Right lobe of liver (tissue), 6 donors: ENCODE data around the gene ARHGEF37. TPM values are rescaled to one million over a fixed set of nuclear protein-coding genes. Genes with fewer than 3 reads are reported as not detected.

Experiments used
- ATAC-seq, 4 donors: fragments of 200-7000 bp; cut with Tn5 transposase; one replicate each; pipeline ENCODE4 v1.9.1; 2020; ENCODE audit warnings: mild to moderate bottlenecking in 4 of 4, moderate library complexity in 4 of 4
- DNase-seq, 3 donors: peaks; one replicate each; pipeline ENCODE4 v3.0.0-alpha.2; 2020
- H3K27ac ChIP-seq, 3 donors: fragments of 200-600 bp; one replicate each; pipeline ENCODE4 v1.8.0; 2022
- H3K27me3 ChIP-seq, 2 donors: fragments of 200-600 bp; one replicate each; pipeline ENCODE4 v1.8.0; 2022
- H3K36me3 ChIP-seq, 4 donors: fragments of 200-600 bp; sonication (generic) in 1 of 4; one replicate each; pipeline versions ENCODE4 v1.5.1 to v1.8.0; 2017 to 2022; ENCODE audit warnings: control low read depth in 1 of 4
- H3K4me1 ChIP-seq, 4 donors: fragments of 200-600 bp; sonication (generic) in 1 of 4; one replicate each; pipeline versions ENCODE4 v1.5.1 to v1.8.0; 2017 to 2022; ENCODE audit warnings: control low read depth in 1 of 4
- H3K4me3 ChIP-seq, 3 donors: fragments of 200-600 bp; one replicate each; pipeline ENCODE4 v1.8.0; 2022
- H3K9me3 ChIP-seq, 4 donors: fragments of 200-600 bp; sonication (generic) in 1 of 4; one replicate each; pipeline versions ENCODE4 v1.5.1 to v1.8.0; 2017 to 2022; ENCODE audit warnings: control low read depth in 1 of 4
- POLR2A ChIP-seq: fragments of 450-650 bp; IDR thresholded peaks from one replicate; pipeline ENCODE4 v1.6.1; 2017; ENCODE audit warnings: antibody characterized with exemption, mild to moderate bottlenecking
- WGBS: methylation state at CpG from one replicate; pipeline ENCODE4 v1.1.6; 2018; ENCODE audit warnings: low coverage, low lambda C conversion rate; ENCODE audit not compliant: insufficient coverage; ENCODE audit errors: missing lambda C conversion rate; 5-methylcytosine and 5-hydroxymethylcytosine counted together
- intact Hi-C, 2 donors: fragments of 100-400 bp; cut with DNase I; formaldehyde crosslinking; loops; one replicate each; pipeline versions ENCODE4 v1.11.2 to v1.14.1; 2022
- total RNA-seq, 6 experiments: library from RNA; depleted of rRNA in 2 of 6; stranded (reverse); fragments of >200 nt in 2 of 6; fragmentation: NEBNext Ultra II Directional in 3 of 6; extraction: Animal tissue kit (Norgen Biotek cat#: 25700) in 3 of 6; gene quantifications; one replicate each; pipeline versions ENCODE4 v1.1.0 to v1.2.4, GENCODE V29; 2016 to 2023
- TF ChIP-seq, protein P1 (sequence below), 4 donors: fragments of 200-600 bp in 3 of 4; fragments of 450-650 bp in 1 of 4; IDR thresholded peaks; one replicate each; pipeline versions ENCODE4 v1.5.1 to v1.8.0; 2016 to 2022; ENCODE audit warnings: antibody characterized with exemption in 4 of 4, mild to moderate bottlenecking in 2 of 4
- donor health status: DM: no; HTN: yes; CAD: no.
- donor health status: DM: no; HTN: no; CAD: no.
- donor health status: DM: no; HTN: no; CAD: no.
- donor health status: DM: no; HTN: yes; CAD: no.
- donor health status: DM: no; HTN: yes; CAD: no.

Gene ARHGEF37
- total RNA-seq, 6 experiments from 2014 or later: 1.6 to 7.3 (median 2.1) TPM

DNA sequence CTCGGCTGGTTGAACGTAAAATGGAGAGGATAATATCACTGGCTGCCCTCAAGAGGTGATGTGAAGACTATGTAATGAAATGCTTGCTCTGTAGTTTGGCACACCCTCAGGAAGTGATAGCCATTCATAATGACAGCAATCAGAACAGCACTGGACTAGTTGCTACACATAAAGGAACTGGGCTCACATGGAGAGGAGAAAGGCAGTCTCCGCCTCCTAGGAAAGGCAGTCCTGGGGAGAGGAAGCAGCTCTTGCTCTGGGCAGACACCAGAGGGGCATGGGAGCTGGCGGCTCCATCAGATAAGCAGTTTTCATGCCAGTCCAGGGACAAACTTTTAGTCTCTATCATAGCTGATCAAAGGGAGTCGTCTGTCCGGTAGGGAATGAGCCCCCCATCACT is 46.9 kb downstream of the ARHGEF37 start:
- 77% methylated on average over 4 of the region's 6 CpGs for WGBS
- Histone ChIP-seq H3K27ac (no peak overlapping the region), H3K4me1 (no peaks in the 10 kb centered on the region), H3K9me3 (no peaks in the 10 kb centered on the region), H3K36me3 (no peaks in the 10 kb centered on the region), H3K27me3 (no peaks in the 10 kb centered on the region), H3K4me3 (no peak overlapping the region)
- TF ChIP-seq, protein P1, sequence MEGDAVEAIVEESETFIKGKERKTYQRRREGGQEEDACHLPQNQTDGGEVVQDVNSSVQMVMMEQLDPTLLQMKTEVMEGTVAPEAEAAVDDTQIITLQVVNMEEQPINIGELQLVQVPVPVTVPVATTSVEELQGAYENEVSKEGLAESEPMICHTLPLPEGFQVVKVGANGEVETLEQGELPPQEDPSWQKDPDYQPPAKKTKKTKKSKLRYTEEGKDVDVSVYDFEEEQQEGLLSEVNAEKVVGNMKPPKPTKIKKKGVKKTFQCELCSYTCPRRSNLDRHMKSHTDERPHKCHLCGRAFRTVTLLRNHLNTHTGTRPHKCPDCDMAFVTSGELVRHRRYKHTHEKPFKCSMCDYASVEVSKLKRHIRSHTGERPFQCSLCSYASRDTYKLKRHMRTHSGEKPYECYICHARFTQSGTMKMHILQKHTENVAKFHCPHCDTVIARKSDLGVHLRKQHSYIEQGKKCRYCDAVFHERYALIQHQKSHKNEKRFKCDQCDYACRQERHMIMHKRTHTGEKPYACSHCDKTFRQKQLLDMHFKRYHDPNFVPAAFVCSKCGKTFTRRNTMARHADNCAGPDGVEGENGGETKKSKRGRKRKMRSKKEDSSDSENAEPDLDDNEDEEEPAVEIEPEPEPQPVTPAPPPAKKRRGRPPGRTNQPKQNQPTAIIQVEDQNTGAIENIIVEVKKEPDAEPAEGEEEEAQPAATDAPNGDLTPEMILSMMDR (IDR thresholded peaks at IDR 0.05): no peak
- no peak for TF ChIP-seq POLR2A
- peak; percentile 21 to 68 (median 60) for ATAC-seq
- intact Hi-C loops: no loop called here
- DNase-seq: no peak

DNA sequence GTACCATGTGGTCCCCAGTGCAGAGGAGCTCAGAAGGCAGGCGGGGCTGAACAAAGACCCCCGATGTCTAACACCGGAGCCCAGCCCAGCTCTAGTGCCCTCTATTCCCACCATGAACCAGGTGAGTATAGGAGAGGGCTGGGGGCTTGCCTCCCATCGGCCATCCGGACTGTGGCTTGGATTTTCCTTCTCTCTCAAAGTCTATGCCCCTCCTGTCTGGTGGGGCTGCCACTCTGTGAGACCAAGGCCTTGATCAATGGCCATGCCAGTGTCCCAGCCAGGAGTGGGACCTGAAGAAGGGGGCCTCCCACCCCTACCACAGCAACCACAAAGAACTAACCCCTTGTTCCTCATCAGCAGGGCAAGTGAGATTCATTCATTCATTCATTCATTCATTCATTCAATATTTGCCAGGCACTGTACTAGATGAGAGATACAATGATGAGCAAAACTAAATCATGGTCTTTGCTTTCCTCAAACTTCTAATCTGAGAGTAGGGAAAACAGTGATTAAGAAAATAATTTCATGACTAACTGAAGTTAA is 47.6 kb downstream of the ARHGEF37 start:
- intact Hi-C loops: no loop called here
- no peaks in the 10 kb centered on the region for H3K9me3 ChIP-seq
- H3K36me3 ChIP-seq: no peaks in the 10 kb centered on the region
- DNase-seq (no peak), ATAC-seq (no peak)
- H3K27me3 ChIP-seq: no peaks in the 10 kb centered on the region
- WGBS: no CpG with 5 or more reads among the region's 5 CpGs
- H3K4me1 ChIP-seq: no peaks in the 10 kb centered on the region
- no peak overlapping the region for H3K4me3 ChIP-seq
- H3K27ac ChIP-seq: no peak overlapping the region
- TF ChIP-seq, protein P1 (IDR thresholded peaks at IDR 0.05): no peak

DNA sequence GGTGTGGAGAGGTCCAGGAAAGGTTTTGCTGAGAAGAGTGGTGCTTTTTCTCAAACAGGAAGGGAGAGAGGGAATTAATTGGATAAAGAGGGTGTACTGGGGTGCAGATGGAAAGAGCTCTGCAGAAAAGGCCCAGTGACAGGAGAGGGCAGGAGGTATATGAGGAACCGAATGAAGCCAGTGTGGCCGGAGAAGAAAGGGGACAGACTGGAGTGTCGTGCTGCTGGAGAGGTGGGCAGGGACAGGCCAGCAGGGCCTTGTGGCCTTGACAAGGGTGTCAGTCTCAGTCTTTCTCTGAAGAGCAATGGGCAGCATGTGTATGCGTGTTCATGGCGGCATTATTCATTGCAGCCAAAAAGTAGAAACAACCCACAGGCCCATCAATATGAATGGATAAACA is 48.1 kb downstream of the ARHGEF37 start:
- WGBS: 89% methylated on average over 5 of the region's 5 CpGs

DNA sequence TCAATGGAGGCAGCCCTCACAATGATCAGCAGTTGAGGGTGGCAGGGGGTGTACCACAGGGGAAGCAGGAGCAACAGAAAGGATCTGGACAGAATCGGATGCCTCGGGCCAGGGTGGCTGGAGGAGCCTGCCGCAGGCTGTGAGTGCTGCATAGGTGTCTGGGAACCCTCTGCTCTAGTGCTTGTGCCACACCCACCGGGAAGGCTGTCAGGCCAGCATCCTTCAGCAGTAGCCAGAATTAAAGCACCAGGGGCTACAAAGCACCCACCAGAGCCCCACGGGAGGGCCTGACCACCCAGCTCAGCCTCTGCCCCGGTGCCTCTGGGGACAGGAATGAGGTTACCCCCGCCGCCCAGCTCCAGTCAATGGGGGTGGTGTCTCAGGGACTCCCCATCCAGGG is 49.0 kb downstream of the ARHGEF37 start:
- ATAC-seq (no peak), DNase-seq (no peak)
- Histone ChIP-seq H3K27ac (no peak overlapping the region), H3K4me3 (no peak overlapping the region), H3K4me1 (no peaks in the 10 kb centered on the region), H3K9me3 (no peaks in the 10 kb centered on the region), H3K27me3 (no peaks in the 10 kb centered on the region), H3K36me3 (no peaks in the 10 kb centered on the region)
- no CpG with 5 or more reads among the region's 8 CpGs for whole genome bisulfite sequencing
- TF ChIP-seq, protein P1 (IDR thresholded peaks at IDR 0.05): no peak
- no peak for TF ChIP-seq POLR2A
- intact Hi-C loops: loop anchor here in 1 of 2 donors (10.0 kb wide), 1 partner anchor 364 kb away; no protein-coding TSS in a partner anchor

More for the DNA sequence above, 48.1 kb downstream of the ARHGEF37 start:
- Histone ChIP-seq H3K4me3 (no peak overlapping the region), H3K9me3 (no peaks in the 10 kb centered on the region), H3K36me3 (no peaks in the 10 kb centered on the region), H3K27me3 (no peaks in the 10 kb centered on the region), H3K4me1 (no peaks in the 10 kb centered on the region), H3K27ac (no peak overlapping the region)
- intact Hi-C loops: no loop called here
- TF ChIP-seq, protein P1 (IDR thresholded peaks at IDR 0.05): no peak
- no peak for TF ChIP-seq POLR2A
- DNase-seq: no peak
- no peak for ATAC-seq
